NCI-H2227 (cell line): ENCODE results near the gene SAFB.

Experiments
- DNase-seq: peaks from one replicate; lab custom pipeline; 2025; ENCODE audit not compliant: unreplicated experiment; lab: John Stamatoyannopoulos, UW

SAFB gene

DNA sequence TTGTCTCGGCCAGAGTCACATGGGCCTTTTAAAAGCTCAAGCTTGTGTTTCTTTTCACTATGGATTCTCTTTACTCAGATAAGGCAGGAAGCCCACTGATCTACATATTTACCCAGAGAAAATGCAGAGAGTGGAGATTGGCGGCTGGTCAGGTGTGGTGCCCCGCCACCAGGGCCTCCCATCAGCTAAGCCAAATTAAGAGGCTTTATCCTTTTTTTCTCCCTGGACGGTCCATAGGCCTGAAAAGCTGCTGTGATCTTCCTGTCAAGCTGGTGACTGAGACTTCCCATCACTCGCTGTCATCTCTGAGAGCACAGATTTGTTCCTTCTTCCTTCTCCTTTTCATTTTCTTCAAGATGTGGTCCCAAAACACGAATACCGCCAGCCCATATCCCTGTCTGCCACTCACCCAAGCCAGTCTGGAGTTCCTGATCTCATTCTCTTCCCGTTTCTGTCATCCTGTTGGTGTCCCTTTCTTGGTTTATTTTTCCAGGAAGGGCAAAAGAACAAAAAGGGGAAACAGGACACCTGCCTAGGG lies 1.9 kb downstream of the SAFB start:
- DNase-seq, result no peak

DNA sequence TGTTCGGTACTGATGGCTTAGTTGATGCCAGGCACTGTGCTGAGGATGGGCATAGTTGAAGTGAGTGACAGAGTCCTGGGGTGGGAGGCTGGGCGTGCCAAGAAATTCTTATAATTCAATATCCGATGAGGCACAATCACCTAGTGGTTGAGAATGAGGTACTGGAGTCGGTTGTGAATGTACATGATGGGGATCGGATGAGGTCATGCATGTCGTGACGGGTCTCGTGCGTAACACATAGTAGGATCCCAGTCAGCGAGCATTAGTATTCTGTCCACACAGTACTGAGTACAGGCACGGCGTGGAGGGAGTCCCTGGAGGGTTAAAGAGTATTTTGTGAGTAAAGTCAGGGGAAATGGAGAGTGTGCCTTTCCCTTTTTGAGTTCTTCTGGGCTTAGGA lies 2.8 kb downstream of the SAFB start:
- no peak for DNase-seq

DNA sequence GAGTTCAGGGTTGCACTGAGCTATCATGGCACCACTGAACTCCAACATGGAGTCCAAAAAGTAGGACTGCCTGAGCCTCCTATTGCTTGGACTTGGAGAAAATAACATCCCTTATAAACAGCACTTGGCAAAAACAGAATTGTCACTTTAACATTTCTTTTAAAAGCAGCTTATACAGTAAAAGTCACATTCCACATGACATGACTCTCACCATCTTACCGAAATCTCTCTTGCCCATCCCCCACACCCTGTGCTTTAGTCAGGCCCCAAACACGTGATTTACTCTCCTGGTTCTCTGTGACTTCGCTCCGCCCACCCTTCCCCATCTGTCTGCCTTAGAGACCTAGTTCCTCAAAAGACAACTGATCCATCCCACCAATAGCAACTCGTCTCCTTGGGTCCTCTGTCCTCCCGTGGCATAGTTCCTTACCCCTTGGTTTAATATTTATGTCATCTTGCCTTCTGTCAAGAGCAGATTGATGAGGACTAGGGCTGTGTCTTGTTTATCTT lies 4.6 kb downstream of the SAFB start:
- peak; percentile 65 for DNase-seq

DNA sequence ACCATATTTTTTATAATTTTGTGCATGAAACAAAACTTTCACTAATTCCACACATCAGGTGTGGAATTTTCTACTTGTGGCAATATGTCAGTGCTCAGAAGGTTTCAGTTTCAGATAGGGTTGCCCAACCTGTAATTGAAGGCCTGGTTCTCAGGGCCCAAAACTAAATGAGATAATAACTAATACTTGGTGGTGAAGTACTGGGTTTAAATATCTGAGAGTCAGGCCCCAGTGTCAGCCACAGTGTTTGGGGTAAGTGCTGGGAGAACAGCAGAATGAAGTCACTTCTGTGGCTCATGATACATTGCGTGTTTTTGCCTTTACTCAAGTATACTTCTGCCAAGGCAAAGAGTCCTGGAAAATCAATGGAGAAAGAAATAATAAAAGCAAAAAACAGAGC lies 5.6 kb downstream of the SAFB start:
- no peak for DNase-seq

DNA sequence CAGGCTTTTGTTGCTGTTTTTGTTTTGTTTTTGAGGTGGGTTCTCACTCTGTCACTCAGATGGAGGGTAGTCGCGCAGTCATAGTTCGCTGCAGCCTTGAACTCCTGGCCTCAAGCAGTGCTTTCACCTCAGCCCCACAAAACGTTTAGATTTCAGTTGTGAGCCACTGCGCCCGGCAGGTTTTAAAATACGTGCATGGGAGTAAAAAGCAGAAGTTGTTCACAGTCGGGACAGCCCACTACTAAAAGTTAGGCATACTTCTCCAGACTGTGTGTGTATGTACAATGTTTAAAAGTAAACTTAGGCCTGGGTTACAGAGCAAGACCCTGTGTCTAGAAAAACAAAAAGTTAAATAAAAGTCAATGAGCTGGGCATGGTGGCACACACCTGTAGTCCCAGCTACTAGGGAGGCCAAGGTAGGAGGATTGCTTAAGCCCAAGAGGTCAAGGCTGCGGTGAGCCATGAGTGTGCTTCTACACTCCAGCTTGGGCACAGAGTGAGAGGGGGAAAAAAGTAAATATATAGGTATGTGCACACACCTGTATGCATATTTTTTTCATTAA lies 6.1 kb downstream of the SAFB start:
- no peak for DNase-seq

DNA sequence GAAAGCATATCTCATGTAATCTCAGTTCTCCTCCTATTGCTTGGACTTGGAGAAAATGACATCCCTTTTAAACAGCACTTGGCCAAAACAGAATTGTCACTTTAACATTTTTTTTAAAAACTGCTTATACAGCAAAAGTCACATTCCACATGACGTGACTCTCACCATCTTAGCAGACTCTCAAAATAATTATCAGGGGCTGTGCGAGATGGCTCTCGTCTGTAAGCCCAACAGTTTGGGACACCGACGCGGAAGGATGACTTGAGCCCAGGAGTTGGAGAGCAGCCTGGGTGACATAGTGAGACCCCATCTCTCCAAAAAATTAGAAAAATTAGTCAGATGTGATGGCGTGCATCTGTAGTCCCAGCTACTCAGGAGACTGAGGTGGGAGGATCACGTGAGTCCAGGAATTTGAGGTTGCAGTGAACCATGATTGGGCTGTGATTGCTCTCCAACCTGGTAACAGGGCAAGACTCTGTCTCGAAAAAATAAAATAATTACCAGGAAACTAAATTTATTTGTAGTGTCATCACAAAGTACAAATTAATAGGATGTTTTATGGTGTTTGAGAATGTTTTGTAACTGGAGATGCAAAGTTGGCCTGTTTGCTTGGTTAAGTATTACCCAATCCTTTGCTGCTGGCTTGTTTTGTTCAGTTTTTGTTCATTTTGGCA lies 8.8 kb downstream of the SAFB start:
- no peak for DNase-seq

DNA sequence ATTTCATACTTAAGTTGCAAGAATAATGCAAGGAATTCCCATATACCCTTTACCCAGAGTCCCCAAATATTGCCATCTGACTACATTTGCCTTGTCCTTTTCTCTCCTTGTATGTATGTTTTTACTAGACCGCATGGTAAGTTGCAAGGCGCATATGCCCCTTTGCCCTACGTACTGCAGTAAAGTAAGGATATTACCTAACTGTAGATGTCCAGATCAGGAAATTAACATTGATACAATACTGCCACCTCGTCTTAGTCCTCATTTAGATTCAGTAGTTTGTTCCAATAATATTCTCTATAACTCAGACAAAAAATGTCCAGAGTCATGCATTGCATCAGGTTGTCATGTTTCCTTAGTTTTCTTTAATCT lies 9.3 kb downstream of the SAFB start:
- no peak for DNase-seq

DNA sequence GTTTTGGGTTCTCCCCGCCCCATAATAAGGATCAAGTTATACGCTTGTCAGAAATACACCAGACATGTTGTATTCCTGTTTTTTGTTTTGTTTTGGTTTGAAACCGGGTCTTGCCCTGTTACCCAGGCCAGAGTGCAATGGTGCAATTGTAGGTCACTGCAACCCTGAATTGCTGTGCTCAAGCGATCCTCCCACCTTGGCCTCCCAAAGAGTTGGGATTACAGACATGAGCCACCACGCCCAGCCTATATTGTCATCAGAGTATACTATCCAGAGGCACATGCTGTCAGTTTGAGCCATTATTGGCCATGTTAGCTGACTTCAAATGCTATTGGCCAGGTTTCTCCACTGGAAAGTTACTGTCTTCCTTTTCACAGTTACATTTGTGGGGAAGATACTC lies 9.8 kb downstream of the SAFB start:
- DNase-seq, result no peak

DNA sequence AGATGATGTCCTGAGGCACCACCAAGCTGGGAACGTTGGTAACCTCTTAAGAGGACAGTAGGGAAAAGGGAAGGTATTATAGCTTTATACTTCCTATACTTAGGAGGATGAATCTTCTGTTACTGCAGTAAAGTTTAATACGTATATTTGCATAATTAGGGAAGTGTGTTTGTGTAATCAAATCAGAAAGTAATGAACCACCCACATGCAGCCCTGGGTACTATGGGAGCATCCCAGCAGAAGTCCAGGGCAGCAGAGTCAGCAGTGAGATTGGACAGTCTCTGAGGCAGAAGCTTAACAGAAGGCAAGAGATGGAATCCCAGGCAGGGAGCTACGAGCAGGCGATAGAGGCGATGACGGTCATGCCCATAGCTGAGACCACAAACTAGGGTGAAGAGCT lies 12.5 kb downstream of the SAFB start:
- no peak for DNase-seq

DNA sequence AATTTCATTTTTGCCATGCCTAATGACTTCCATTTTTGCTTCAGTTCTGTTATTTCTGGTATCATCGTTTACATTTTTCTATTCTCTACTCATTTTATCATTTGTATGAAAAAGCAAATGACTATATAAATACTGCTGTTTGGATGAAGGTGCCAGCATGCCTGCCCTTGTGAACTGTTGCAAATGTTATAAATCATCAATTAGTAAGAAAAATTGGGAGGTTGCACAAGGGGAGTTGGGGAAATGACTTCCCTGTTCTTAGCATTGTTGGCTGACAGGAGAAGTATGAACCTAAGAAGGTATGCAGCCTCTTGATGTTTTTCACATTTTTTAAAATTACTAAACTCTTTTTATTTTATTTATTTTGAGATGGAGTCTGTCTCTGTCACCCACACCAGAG lies 15.1 kb downstream of the SAFB start:
- no peak for DNase-seq

DNA sequence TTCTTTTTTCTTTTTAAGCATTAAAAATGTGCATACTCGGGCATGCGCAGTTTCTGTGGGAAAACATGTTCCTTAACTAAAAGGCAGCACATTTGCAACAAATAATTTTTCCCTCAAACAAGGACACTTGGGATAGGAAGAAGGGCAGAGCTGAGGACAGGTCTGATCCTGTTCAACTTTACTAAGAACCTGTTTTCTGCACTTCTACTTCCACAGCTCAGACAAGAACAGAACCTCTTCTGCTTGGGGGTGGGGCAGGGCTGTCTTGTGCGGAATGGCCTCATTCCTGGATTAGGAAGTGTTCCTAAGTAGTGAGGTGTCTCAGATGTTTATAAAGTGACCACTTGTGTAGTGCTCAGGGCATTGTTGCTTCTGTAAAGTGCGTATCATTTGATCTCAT lies 18.3 kb downstream of the SAFB start:
- DNase-seq, result no peak

DNA sequence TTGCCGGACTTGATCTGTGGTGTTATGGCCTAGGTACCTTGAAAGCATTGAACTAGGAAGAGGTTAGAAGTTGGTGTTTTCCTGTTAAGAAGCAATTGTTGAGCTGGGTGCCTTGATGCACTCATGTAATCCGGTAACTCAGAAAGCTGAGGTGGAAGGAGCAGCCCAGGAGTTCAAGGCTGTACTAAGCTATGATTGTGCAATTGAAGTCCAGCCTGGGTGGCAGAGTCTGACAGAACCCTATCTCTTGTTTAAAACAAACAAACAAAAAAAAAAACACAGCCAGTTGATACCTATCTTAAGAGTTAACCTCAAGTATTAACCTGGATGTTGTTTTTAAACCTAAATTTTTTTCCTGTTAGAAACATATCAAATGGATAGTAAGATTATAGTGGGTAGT lies 19.3 kb downstream of the SAFB start:
- no peak for DNase-seq

DNA sequence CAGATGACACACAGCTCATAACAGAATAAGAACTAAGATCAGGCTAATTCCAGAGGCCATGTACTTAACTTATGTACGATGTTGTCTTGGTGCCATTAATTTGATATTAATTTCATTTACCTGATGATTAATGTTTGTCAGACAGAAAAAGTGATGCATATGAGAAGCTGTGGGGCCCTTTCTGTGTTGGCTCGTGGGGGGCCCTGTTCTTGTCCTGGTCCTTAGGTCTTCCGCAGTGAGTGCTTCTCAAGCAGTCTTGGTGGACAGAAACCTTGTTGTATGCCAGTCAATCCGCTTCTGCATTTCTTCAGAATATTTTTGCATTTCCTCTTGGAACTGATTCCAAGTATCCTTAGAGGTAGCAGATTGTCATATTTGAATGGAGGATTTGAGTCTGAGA lies 20.2 kb downstream of the SAFB start:
- no peak for DNase-seq

DNA sequence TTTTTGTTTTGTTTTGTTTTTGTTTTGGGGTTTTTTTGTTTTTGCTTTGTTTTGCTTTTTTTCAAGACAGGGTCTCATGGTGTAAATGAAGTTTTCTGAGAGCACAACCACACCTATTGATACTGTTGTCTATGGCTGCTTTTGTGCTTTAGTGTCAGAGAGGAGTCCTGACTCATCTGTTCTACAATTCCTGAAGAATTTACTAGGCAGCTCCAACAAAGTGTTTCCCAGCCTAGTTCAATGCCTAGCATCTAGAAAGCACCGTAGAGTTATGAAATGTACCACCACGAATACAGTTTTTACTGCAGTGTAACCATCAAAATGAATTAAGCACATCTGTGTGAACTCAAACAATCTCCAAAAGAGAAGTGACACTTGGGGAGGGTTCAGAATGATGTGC lies 21.2 kb downstream of the SAFB start:
- DNase-seq, result no peak

DNA sequence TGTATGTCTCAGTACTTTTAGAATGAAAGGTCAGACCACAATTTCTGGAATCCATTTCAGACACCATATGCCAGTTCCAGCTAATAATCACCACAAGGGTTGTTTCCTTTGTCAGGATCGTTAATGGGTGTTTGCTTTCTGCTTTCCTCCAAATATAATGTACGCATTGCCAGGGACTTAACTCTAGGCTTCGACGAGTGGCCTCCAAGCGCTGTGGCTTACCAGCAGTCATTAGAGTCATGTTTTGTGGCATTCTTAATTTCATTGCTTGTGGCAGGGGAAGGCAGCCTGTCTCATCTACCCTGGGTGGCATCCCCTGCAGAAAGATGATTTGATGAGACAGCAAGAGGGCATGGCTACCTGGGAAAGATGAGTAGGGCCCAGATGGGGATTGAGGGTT lies 22.5 kb downstream of the SAFB start:
- DNase-seq, result peak; percentile 54

DNA sequence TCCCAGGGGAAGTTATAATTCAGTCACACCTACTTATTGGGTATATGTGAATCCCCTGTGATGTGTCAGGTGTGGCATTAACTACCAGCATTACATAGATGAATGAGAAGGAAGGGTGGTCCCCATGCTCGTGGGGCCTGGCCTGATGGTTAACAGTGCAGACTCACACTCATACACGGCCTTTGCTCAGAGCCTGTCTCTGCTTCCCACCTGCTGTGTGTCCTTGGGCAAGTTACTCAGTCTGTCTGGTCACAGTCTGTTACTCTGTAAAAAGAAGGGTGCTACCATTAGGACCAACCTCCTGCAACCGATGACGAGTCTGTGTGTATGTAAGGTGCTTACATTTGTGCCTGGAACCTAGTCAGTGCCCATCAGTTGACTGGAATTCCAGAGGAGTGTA lies 23.8 kb downstream of the SAFB start:
- DNase-seq, result no peak

DNA sequence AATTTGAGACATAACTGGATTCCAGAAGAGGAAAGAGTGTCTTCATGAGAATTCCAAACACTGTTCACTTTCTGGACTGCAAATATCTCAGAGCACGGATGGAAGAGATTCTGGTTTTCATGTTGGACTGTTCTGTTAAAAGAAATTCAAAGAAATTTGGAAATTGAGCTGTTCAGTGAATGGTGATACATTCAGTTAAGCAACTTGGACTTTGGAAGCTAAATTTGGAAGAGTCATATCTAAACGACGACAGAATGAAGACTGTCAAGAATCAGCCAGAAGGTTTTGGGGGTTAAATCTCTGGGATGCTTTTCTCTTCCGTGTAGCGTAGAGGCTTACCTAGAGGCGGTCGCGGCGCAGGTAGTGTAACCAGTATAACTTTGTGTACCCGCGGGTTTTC lies 25.6 kb downstream of the SAFB start:
- DNase-seq, result no peak

DNA sequence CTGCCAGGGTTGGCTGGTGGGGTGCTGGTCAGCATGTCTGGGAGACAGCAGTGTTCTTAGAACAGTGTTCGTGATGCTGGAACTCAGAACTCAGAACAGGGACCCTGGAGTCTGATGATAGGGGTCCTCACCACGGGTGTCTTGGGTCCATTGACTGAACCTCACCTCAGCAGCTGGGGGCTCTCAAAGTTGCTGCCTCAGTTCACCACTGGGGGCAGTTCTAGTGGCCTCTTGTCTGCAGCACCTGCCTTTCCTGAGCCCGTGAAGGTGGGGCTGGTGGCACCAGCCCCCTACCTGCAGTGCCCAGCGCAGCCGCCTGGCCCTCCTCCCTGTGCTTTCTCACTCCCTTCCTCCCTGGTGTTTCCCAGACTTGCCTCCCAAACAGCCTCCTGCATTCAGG lies 28.5 kb downstream of the SAFB start:
- DNase-seq, result no peak

DNA sequence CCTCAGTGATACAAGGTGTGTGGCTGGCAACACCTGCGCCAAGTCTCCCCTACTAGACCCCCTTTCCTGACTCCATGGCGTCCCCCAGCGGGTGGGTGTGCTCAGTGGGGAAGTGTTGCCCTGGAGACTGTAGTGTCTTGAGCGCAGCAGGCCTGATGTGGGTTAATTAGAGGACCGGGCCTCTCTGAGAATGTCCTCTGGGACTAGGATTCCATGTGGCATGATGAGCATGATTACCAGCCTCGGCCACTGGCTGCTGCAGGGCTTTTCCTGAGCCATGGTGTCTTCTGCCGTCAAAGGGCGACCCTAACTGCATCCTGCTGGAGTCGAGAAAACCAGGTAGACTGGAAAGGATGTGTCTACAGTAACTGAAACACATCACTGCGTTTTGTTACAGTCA lies 29.4 kb downstream of the SAFB start:
- DNase-seq, result no peak

DNA sequence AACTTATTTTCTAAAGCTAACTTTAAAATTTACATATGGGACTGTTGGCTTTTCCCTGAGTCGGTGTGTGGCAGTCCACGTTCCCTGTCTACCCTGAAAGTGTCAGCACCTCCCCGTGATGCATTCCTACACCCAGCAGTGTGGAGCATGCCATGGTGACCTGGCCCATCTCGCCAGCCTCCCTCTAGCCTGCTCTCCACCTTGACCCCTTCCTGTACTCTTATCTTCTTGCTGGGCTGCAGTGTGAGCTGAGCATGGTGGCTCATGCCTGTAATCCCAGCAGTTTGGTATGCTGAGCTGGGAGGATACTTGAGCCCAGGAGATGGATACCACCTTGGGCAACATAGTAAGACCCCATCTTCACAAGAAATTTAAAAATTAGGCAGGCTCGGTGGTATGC lies 32.0 kb downstream of the SAFB start:
- no peak for DNase-seq

DNA sequence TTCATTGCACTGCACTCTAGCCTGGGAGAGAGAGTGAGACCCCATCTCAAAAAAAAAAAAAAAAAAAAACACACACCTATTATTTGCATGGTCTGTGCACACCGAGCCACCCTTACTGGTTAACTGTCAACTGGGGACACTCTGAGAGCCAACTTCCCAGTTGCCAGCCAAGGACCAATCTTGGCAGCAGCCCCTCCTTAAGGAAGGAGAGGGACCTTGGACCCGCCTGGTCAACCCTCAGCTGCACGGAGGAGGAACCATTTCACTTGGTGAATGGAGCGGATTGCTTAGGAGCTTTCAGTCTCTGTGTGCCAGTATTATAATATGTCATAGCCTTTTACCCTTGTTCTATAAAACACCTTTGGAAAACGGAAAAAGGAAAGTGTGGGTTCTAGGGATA lies 32.5 kb downstream of the SAFB start:
- no peak for DNase-seq

DNA sequence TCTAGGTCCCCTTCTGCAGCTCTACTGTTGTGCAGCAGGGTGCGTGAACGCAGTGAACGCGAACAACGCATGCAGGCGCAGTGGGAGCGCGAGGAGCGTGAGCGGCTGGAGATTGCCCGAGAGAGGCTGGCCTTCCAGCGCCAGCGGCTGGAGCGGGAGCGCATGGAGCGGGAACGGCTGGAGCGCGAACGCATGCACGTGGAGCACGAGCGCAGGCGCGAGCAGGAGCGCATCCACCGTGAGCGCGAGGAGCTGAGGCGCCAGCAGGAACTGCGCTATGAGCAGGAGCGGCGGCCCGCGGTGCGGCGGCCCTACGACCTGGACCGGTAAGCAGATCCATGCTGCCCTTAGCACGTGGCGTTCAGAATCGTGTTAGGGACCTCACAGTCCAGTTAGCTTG lies 38.6 kb downstream of the SAFB start:
- no peak for DNase-seq

DNA sequence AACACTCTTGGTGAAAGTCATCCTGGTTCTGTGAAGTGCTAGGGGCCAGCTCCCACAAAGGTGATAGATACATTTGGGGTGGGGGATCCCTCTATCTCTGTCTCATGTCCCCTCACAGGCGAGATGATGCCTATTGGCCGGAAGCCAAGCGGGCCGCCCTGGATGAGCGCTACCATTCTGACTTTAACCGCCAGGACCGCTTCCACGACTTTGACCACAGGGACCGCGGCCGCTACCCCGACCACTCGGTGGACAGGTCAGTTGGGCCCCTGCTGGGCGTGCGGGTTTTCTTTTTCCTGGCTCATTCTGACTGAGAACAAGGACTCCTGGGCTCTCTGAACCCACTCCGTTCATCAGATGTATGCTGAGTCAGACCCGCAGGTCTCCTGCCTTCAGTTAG lies 41.0 kb downstream of the SAFB start:
- DNase-seq, result no peak
